ENCODE results near the gene HOXA4. TPM values are rescaled to one million over a fixed set of nuclear protein-coding genes. Genes with fewer than 3 reads are reported as not detected.

The HOXA4 gene
- total and polyA plus RNA-seq, 7 donors: 1.8 to 4.8 (median 2.9) TPM; not detected in 1

- WGBS, 2 donors: 14 to 37% methylated on average over 1 of the region's 1 CpG
- Histone ChIP-seq H3K4me1 (peaks cover 0 to 71% (median 58%) of the 10 kb centered on the region in 4 donors), H3K9me3 (no peaks in the 10 kb centered on the region), H3K27ac (peak overlapping the region; percentile 93 to 99 (median 94)), H3K36me3 (peaks cover 0 to 6% (median 2%) of the 10 kb centered on the region in 4 donors), H3K4me3 (no peak overlapping the region), H3K27me3 (no peaks in the 10 kb centered on the region)
- no peak for DNase-seq
- no peak for TF ChIP-seq CTCF (IDR thresholded peaks at IDR 0.05)
- no peak for TF ChIP-seq EP300 (IDR thresholded peaks at IDR 0.05)
- no peak for TF ChIP-seq POLR2A (IDR thresholded peaks at IDR 0.05)
- no peak for TF ChIP-seq POLR2AphosphoS5 (IDR thresholded peaks at IDR 0.05)
- intact Hi-C loops (cut with DNase I): no loop called here
Observed at GRCh38 chr7:27119412-27119911, 11.1 kb downstream of the HOXA4 start.

GRCh38 chr7:27118580-27118979 lies 12.0 kb downstream of the HOXA4 start:
- no peak for DNase-seq
- no peaks in the 10 kb centered on the region for H3K9me3 ChIP-seq
- intact Hi-C loops (cut with DNase I): no loop called here
- H3K27ac ChIP-seq: peak overlapping the region; percentile 93 to 99 (median 94)
- peak overlapping the region in 1 of 4 donors; percentile 60 for H3K4me3 ChIP-seq
- no peaks in the 10 kb centered on the region for H3K27me3 ChIP-seq
- H3K36me3 ChIP-seq: peaks cover 0 to 6% (median 2%) of the 10 kb centered on the region in 4 donors
- TF ChIP-seq CTCF (IDR thresholded peaks at IDR 0.05) (no peak), POLR2AphosphoS5 (IDR thresholded peaks at IDR 0.05) (no peak), EP300 (IDR thresholded peaks at IDR 0.05) (no peak), POLR2A (IDR thresholded peaks at IDR 0.05) (no peak)
- H3K4me1 ChIP-seq: peaks cover 0 to 71% (median 56%) of the 10 kb centered on the region in 4 donors
- WGBS, 2 donors: 16 to 56% methylated on average over 3 of the region's 3 CpGs

- H3K27ac ChIP-seq: peak overlapping the region; percentile 93 to 99 (median 94)
- intact Hi-C loops (cut with DNase I): no loop called here
- H3K9me3 ChIP-seq: no peaks in the 10 kb centered on the region
- peaks cover 0 to 71% (median 58%) of the 10 kb centered on the region in 4 donors for H3K4me1 ChIP-seq
- peaks cover 0 to 6% (median 2%) of the 10 kb centered on the region in 4 donors for H3K36me3 ChIP-seq
- peak overlapping the region; percentile 11 to 60 (median 47) for H3K4me3 ChIP-seq
- peak; percentile 64 for DNase-seq
- TF ChIP-seq CTCF (IDR thresholded peaks at IDR 0.05) (no peak), POLR2AphosphoS5 (IDR thresholded peaks at IDR 0.05) (peak in 2 of 4 donors; percentile 22 to 31), POLR2A (IDR thresholded peaks at IDR 0.05) (peak in 1 of 2 donors; percentile 9)
- WGBS, 2 donors: 15 to 57% methylated on average over 19 of the region's 19 CpGs
- H3K27me3 ChIP-seq: no peaks in the 10 kb centered on the region
Observed at GRCh38 chr7:27117887-27118491, 12.6 kb downstream of the HOXA4 start.

- DNase-seq: peak; percentile 62
- TF ChIP-seq POLR2A (IDR thresholded peaks at IDR 0.05) (no peak), CTCF (IDR thresholded peaks at IDR 0.05) (no peak), POLR2AphosphoS5 (IDR thresholded peaks at IDR 0.05) (no peak), EP300 (IDR thresholded peaks at IDR 0.05) (no peak)
- intact Hi-C loops (cut with DNase I): no loop called here
Observed at GRCh38 chr7:27116962-27117886, 13.3 kb downstream of the HOXA4 start.

More at GRCh38 chr7:27116962-27117886, 13.3 kb downstream of the HOXA4 start:
- Histone ChIP-seq H3K27me3 (no peaks in the 10 kb centered on the region), H3K4me3 (peak overlapping the region; percentile 11 to 60 (median 47)), H3K9me3 (no peaks in the 10 kb centered on the region), H3K4me1 (peaks cover 0 to 78% (median 64%) of the 10 kb centered on the region in 4 donors), H3K36me3 (peaks cover 0 to 6% (median 2%) of the 10 kb centered on the region in 4 donors), H3K27ac (peak overlapping the region; percentile 93 to 99 (median 94))
- WGBS, 2 donors: 13 to 52% methylated on average over 12 of the region's 12 CpGs
